CD4-positive, alpha-beta T cell treated with Interleukin-2 at 100 ng/mL for 4 hours (primary cell): ENCODE results near the gene RPL18.

Experiments
- DNase-seq: peaks from one replicate; pipeline ENCODE4 v3.0.0-alpha.2; 2020; ENCODE audit warnings: low spot score

The RPL18 gene

DNA sequence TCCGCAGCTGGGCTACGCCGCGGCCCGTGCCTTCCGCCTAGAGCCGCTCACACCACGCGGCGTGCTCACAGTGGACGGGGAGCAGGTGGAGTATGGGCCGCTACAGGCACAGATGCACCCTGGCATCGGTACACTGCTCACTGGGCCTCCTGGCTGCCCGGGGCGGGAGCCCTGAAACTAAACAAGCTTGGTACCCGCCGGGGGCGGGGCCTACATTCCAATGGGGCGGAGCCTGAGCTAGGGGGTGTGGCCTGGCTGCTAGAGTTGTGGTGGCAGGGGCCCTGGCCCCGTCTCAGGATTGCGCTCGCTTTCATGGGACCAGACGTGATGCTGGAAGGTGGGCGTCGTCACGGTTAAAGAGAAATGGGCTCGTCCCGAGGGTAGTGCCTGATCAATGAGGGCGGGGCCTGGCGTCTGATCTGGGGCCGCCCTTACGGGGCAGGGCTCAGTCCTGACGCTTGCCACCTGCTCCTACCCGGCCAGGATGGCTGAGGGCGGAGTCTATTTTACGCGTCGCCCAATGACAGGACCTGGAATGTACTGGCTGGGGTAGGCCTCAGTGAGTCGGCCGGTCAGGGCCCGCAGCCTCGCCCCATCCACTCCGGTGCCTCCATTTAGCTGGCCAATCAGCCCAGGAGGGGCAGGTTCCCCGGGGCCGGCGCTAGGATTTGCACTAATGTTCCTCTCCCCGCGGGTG lies 10.8 kb upstream of the RPL18 start:
- DNase-seq, result no peak

DNA sequence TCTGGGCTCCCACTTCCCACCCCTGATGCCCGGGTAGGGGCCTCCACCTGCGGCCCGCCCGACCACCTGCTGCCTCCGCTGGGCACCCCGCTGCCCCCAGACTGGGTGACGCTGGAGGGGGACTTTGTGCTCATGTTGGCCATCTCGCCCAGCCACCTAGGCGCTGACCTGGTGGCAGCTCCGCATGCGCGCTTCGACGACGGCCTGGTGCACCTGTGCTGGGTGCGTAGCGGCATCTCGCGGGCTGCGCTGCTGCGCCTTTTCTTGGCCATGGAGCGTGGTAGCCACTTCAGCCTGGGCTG lies 10.3 kb upstream of the RPL18 start:
- DNase-seq, result no peak

DNA sequence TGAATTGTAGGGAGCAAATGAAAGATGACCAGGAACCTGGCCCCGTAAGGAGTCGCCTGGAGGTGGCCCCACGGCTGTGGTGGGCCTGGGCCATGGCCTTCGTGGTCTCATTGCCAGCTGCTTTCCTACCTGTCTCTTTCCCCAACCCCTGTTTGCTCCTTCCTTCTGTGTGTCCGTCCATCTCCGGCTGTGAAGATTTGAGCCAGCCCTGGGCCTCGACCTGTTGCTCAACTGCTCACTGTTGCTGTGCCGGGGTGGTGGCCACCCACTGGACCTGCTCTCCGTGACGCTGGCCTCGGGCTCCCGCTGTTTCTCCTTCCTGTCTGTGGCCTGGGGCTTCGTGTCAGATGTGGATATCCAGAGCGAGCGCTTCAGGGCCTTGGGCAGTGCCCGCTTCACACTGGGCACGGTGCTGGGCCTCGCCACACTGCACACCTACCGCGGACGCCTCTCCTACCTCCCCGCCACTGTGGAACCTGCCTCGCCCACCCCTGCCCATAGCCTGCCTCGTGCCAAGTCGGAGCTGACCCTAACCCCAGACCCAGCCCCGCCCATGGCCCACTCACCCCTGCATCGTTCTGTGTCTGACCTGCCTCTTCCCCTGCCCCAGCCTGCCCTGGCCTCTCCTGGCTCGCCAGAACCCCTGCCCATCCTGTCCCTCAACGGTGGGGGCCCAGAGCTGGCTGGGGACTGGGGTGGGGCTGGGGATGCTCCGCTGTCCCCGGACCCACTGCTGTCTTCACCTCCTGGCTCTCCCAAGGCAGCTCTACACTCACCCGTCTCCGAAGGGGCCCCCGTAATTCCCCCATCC lies 9.7 kb upstream of the RPL18 start:
- DNase-seq, result no peak

DNA sequence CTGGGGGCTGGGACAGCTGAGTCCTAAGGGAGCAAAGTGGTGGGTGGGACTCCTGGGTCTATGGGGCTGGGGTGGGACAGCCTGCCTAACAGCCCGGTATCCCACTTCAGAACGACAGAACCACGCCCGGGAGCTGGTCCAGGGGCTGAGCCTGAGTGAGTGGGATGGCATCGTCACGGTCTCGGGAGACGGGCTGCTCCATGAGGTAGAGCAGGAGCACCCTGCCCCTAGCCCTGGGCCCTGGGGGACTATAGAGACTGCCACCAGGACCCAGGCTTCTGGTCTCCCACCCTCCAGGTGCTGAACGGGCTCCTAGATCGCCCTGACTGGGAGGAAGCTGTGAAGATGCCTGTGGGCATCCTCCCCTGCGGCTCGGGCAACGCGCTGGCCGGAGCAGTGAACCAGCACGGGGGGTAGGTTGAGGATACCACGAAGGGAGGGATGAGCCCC lies 8.9 kb upstream of the RPL18 start:
- no peak for DNase-seq

DNA sequence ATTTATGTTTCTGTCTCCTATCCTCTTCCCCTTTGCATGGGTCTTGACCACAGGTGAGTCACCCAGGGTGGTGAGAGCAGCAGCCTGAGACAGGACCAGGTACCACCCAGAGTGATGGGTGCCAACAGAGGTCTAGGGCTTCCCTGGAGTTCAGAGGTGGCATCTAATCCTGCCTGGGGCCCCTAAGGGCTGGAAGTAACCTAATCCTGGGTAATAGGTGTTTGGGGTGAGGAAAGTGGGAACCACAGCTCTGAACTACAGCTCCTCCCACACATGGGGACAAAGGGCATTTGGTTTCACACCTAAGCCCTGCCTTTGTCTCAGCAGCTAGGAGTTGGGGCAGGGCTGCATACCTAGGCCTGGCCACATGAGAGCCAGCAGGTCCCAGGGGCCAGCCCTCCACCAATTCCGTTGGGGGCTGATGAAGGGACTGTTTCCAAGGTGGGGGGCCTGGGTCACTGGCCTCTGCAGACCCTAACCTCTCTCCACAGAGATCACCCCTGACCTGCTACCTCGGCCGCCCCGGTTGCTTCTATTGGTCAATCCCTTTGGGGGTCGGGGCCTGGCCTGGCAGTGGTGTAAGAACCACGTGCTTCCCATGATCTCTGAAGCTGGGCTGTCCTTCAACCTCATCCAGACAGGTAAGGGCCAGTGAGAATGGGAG lies 8.4 kb upstream of the RPL18 start:
- DNase-seq, result peak; percentile 56

DNA sequence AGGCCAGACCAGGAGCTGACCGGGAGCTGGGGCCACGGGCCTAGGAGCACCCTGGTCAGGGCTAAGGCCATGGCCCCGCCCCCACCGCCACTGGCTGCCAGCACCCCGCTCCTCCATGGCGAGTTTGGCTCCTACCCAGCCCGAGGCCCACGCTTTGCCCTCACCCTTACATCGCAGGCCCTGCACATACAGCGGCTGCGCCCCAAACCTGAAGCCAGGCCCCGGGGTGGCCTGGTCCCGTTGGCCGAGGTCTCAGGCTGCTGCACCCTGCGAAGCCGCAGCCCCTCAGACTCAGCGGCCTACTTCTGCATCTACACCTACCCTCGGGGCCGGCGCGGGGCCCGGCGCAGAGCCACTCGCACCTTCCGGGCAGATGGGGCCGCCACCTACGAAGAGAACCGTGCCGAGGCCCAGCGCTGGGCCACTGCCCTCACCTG lies 6.9 kb upstream of the RPL18 start:
- no peak for DNase-seq

DNA sequence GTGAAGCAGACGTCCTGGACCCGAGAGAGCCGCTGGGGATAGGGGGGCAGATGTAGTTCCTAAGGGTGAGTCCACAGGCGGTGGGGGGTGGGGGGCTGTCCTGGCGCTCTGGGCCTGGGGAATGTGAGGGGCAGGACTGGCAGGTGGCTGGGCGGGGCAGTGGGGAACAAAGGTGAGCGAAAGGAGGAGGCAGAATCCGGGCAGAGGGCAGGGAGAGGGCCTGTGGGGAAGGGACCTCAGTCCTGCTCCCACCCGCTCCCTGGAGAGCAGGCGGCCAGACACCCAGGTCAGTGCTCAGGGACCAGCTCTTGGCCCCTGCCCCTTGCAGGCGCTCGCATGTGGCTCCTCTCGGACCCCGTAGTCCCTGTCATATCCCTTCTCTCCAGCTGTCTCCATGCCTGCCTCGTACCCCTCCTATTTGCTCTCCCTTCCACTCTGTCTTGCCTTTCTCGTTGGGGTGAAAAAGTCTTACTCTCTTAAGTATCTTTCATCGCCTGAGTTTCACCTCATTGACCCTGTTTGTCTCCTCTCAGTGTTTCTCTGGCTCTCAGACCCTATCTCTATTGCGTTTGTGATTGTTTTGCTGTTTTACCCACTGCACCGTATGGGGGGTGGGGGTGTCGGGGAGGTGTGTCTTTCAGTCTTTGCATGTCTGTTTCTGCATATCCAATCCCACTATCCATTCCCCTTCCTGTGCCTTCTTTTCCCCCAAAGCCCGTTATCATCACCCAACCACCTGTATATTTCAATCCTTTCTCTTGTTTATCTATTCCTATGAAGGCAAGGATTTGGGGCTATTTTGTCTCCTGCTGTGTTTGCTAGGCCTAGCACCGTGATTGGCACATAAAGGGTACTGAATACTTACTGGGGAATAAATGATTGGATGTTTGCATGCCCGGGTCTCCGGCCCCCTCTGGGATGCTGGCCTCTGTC lies 6.1 kb upstream of the RPL18 start:
- no peak for DNase-seq

DNA sequence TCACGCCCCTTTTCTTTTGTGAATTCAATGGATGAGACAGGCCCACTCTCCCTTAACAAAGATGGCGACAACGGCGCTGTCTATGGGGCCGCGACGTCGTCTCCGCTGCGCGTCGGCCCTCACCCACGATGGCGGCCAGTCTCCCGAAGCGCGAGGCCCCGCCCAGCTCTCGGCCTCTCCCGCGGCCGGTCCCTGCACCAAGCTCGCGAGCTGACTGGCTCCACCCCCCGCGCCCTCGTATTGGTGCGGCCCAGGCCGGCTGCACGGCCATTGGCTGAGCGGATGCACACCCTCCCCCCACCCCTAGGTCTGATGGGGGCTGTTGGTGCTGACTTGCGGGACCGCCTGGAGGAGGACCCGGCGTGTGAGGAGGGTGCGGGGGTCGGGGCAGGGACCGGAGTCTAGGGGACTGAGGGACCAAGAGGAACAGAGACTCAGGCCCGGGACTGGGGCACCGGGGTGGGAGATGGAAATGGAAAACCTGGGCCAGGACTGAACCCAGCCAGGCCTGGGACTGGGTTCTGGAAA lies 5.2 kb upstream of the RPL18 start:
- DNase-seq, result peak; percentile 97

DNA sequence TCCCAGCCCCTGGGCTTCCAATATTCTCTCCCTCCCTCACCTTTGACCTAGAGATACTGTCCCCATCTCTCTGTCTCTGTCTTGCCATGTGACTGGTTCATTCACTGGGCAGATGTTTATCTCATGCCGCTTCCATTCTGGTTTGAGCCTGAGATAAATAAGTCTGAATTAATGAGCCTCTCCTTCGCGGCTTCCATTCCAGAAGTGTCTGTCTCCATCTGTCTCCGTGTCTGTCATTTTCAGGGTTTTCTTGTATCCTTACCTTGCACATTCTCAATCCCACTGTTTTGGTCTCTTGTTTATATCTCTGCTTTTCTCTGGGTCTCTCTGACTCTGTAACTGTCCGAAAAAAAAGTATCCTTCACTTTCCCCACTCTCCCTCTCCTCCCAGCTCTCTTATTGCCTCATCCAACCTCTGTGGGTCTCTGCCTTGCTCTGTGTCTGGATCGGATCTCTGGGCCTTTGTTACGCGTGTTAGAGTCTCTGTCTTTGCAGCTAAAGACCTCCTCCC lies 4.6 kb upstream of the RPL18 start:
- DNase-seq, result no peak

DNA sequence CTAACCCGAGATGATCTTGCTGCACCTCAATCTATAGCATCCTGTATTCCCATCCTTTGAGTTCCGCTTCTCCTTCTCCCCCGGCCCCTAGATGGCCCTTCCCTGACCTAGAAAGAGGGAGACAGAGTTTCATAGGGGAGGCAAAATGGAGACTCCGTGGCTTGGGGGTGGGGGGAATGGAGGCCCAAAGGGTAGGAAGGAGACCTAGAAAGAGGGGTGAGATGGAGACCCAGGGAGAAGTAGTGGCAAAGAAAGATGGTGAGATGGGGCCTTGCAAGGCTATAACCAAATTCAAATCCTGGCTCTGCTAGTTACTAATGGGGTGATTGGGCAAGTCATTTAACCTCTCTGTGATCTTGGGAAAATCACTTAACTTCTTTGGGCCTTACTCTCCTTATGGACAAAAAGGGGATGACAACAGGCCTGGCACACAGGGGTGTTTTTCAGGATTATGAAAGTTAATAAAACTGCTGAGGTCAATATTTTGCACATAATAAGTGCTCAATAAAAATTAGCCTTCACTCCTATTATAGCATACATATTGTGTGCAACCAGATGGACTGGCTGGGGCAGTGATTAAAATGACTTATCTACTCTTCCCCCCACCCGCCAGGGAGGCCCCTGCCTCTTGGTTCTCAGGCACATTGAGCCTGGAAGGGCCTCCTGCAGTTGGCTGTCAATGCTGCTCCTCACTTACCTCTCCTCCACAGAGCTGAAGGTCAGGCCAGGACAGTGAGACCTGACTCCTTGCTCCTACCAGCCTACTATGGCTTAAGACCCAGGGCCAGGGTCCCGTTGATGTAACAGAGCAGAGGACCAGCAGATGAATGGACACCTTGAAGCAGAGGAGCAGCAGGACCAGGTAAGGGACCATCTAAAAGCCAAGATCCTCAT lies 961 bp upstream of the RPL18 start:
- DNase-seq, result no peak

DNA sequence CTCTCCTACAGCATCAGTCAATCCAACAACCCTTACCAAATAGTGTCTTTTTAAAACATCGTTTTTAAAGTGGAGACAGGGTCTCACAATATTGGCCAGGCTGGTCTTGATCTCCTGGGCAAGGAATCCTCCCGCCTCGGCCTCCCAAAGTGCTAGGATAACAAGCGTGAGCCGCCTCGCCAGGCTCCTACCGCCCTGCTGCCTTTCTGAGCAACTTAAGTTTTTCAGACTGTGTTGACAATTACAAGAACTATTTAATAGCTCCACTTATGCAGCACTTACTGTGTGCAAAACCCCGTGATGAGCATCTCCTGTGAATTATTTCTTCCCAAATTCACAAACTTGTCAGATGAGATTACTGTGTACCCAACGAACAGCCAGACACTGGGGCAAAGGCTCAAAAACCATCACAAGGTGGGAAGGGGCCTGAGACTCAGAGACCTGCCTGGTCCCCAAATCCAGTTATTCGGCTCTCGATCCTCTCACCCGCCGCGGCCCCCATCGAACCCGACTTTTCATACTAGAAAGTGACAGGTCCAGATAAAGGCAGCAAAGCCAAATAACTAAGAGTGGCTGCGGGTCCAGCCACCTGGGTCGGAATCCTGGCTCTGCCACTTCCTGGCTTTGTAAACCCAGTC lies 581 bp downstream of the RPL18 start:
- DNase-seq, result no peak

DNA sequence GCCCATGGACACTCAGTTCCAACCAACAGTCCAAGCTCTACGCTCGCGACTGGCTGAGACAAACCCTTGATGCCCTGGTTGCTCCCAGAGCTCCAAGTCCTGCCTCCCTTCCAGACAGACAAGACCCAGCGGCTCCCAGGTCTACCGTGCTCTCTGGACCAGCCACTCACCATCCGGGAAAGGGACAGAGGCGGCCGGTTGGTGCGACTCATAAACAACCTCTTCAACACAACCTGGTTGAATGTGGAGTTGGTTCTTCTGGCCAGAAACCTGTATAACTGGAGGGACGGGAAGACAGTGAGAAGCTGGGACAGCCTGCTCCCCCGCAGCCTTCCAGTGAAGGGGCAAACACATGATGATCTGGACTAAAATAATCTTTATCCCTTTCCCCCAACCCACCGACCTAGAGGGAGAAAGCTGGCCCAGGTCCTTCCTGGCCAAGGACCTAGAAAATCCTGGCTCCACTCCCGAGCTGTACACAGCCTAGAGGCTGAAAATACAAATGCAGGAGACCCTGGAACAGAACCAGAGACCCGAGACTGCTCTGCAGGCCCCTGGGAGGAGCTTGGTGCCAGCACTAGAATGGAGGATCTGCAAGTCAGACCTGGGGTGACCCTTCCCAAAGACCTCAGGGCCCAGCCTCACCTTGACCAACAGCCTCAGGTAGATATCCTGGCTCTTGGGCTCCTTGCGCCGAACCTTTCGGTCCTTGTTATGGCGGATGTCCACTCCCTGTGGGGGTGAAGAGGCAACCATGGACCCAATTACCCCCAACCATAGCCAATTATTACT lies 1.6 kb downstream of the RPL18 start:
- no peak for DNase-seq

DNA sequence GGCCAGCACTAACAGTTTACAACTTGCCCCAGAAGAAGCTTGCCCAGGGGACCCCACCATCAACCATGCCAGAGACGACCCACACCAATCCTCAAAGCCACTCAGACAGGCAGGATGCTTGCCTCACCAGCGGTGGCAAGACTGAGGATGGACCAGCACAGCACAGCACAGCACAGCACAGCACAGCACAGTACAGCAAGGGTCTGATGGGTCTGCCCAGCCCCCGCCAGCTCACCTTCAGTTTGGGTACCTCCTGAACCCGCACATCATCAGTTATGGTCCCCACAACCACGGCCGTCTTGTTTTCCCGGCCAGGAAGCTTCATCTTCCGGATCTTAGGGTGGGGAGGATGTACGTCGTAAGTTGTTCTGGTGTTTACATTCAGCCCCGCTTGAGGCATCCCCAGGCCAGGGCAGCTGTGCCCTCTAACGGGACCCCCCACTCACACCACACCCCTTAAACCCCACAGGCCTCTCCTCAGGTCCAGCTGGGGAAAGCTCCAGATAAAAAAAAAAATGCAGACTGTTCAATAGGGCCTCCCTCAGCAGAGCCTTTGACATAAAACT lies 2.4 kb downstream of the RPL18 start:
- DNase-seq, result no peak

DNA sequence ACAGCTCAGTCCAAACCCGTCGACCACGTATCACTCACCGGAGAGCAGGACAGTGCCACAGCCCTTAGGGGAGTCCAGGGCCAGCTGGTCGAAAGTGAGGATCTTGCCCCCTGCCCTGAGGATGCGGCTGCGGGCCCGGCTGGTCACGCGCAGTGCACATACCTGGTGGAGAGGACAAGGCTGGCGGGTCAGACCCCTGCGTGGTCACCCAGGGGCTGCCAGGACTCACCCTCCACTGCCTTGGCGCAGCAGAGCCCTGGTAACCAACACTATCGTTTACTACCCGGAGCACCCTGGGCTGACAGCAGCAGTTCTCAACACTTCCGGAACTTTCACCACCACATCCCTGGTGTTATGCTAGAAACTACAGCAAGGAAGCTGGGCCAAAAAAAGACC lies 2.9 kb downstream of the RPL18 start:
- no peak for DNase-seq

DNA sequence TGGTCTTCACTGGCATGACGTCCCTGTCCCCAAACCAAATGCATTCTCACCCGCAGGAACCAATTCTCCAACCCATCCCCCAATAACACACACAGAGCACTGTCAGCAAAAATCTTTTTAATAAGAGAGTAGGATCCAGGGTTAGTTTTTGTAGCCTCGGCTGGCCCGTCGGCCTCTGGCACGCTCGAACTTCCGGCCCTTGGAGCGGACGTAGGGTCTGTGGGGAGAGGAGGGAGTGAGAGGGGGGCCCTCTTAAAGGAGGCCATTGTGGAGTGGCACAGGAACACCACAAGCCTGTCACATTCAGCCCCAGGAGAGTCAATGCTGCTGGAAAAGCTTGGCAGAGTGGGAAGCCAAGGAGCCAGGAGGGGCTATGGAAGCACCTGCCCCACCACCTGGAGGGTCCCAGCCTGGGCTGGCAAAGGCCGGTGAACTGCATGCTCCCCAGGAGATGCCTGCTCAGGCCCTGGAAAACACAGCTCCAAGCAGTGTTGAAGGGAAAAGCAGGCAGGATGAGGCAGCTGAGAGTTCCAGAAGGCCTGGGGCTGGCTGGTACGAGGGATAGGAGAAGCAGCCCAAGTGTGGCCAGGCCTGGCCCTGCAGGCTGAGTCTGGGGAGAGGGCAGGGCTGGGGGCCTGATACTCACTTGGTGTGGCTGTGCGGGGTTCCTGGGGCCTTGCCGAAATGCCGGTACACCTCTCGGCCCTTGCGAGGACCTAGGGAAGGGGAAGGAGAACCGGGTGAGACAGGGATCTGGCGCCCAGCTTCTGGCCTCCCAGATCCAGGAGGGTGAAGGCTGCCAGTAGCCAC lies 3.5 kb downstream of the RPL18 start:
- no peak for DNase-seq

DNA sequence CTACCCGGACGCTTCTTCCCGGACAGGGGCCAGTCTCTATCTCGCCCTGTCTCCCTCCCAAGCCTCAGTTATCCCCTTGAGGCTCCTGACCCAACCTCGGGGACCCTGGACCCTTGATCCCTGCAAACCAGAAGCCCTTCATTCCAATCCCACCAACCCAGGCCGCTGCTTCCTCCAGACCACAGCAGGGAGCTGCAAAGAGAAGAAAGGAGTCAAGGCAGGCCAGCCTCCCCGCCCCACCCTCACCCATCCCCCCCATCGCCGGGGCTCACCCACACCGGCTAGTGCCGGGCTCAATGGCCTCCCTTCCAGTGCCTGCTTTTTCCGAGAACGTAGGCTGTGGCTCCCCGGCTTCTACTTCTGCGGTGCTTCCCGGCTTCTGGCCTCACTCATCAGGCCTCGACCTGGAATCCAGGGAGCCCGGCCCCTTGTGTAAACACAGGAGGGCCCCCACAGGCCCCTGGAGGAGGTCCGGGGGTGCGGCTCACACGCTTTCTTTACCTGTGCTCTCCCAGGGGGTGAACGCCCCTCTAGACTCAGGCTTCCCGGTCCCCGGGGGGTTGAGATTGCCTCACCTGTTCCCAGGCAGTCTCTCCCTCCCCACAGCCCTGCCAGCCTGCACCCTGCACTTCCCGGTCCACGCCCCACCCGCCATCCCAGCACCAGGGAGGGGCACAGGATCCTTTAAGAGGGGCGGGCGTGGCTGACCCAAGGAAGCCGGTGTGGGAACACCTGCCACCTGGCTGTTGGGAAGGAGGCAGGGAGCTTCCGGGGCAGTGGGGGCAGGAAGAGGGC lies 4.3 kb downstream of the RPL18 start, which contains the start of gene FAM83E:
FAM83E (minus strand) TSS at position 641 of the 795 bp plus-strand sequence. CDS start 1,704 bp downstream, outside the sequence.
- DNase-seq, result no peak

DNA sequence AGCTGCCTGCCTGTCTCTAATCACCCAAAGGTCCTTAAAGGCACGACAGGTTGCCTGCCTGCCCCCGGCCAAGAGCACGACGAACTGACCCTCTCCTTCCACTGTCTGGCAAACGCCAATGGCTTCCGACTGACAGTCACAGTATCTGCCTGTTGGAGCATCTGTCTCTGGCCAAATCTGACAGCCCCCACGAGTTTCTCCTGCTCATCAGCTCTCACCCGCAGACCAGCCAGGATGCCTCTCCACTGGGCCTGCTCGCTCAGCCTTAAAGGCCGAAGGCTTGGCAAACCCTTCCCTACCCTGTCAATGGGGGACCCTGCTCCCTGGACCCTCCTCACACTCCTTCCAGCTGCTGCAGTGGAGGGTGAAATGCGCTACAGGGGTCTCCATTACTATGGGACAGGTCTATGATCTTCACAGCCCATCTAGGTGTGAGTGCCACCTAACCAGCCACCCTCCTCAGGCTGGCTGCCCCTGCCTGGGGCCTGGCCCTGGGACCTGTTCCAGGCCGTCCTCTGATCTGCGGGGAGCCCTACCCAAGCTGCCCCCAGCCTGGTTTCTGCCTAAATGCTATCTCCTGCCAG lies 5.0 kb downstream of the RPL18 start:
- no peak for DNase-seq
